GM15510 (cell line): ENCODE data around the gene RNF26.
A peak's percentile ranks its signal among the peaks of the same experiment; 100 is the strongest.

ENCODE experiments used
- POLR2A ChIP-seq: IDR thresholded peaks from 3 replicates; pipeline ENCODE4 v1.6.1; 2011; ENCODE audit warnings: borderline replicate concordance; ENCODE audit not compliant: insufficient read length; ENCODE audit errors: extremely low read depth

Gene RNF26

DNA sequence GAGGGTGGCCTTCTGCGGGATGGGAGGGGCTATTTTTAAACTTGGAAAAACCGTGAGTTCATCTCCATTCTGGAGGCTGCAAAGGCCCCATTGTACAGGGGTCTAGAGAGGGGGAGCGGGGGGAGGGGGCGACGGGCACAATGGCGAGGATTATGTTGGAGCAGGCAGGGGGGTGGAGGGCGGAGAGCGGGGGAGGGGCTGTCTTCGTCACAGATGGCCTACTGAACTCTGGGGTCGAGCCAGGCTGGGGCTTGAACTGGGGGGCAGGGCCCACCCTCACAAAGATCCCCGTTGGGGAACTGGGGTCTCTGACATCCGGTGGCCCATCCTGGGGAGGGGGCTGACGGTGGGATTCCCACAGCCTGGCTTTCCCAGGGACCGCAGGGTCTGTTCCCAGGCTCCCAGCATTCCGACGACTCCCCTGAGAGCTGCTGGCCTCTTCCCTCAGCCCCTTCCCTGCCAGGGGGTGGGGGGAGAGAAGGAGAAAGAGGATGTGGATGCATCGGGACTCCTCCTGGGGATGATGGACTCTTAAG lies 14.0 kb upstream of the RNF26 start:
- TF ChIP-seq POLR2A: no peak

DNA sequence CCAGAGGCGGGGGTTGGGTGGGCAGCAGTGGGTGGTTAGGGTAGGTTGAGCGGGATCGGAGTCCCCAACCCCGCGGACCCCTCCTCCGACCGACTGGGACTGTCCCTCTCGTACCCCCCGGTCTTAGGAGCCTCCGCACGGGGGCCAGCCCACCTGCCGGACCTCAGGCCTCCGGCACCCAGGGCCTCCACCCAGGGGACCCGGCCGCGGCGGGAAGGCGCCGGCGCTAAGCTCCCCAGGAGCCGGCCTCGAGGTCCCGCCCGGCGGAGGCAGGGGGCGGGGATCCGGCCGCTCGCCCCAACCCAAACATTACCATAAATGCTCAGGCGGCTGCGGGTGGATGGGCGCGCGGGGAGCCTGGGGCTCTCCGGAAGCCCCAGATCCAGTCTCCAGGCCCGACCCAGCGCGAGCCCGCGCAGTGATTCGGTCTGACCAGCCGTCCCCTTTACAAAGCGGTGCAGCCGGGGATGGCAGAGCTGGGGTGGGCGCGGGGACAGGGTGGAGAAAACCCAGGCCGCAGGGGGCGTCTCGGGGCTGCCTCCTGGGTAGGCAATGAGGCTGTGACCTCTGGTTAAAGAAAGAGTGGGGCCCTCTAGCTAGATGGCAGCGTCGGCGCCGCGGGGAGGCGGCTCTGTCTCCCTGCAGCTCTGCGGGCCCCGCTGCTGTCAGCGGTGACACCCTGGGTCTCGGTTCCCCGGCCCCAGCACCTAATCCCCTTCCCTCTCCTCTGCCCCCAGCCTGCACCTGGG lies 13.4 kb upstream of the RNF26 start:
- peak; percentile 68 for TF ChIP-seq POLR2A

DNA sequence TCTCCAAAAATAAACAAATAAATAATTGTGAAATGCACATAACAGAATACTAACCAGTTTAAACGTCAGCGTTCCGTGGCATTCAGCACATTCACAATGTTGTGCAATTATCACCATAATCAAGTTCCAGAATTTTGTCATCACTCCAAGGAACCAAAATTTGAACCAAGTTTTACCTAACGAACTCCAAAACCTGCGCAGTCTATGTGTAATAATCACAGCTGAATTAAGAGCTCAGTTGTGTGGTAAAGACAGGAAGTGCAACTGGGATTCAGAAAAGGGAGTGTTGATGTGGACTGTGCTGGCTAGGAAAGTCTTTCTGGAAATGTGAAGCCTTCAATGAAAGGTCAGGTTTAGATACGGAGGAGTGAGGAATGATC lies 12.0 kb upstream of the RNF26 start:
- no peak for TF ChIP-seq POLR2A

DNA sequence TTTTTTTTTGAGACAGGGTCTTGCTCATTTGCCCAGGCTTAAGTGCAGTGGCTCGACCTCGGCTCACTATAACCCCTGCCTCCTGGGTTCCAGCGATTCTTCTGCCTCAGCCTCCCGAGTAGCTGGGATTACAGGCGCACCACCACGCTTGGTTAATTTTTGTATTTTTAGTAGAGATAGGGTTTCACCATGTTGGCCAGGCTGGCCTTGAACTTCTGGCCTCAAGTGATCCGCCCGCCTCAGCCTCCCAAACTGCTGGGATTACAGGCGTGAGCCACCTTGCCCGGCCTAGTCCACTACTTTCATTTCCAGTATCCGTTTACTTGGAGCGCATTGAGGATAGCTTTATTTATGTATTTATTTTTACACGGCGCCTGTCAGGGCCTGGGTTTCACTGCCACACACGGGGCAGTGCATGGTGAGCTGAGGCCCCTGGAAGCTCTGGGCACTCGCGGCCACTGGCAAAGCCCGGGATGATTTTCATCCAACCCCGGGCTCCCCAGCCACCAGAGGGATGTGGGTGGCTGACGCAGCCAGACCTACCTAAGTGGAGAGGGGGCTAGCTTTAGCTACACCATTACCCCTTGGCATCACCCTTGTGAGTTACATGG lies 11.3 kb upstream of the RNF26 start:
- no peak for TF ChIP-seq POLR2A

DNA sequence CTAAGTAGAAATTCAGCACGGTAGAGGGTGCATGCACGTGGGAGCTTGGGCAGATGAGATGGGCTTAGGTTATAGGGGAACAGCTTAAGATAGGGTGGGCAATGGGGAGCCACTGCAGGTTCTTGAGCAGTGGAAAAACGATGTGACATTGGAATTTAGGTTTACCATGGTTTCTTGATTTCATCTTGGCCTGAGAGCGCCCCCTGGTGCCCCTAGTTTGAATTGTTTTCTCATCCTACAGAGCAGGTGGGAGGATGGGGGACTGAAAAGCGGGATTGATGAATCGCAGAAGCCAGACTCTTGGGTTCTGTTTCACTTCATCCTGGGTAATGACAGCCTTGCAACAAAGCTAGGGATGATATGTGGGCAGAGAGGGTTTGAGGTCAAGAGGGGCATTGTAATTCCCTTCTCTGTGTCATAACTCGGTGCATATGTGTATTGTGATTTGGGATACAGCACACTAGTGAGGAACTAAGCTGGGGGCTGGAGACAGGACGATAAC lies 10.7 kb upstream of the RNF26 start:
- no peak for TF ChIP-seq POLR2A

DNA sequence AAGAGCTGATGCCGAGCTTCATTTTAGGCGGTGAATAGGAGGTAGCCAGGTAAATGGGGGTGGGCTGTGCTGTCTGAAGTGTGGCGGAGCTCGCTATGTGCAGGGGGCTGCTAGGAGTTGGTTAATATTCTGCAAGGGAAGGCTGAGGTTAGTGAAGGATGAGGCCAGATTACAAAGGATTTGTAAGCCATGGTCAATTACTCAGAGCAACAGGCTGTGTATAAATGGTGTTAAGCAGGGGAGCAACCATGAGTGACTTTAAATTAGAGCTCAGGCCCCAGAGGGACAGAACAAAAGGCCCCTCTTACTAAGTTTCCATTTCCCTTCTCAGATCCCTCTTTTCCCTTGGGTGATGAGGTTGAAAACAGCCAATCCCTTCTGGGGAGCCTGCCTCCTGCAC lies 10.1 kb upstream of the RNF26 start:
- TF ChIP-seq POLR2A: no peak

DNA sequence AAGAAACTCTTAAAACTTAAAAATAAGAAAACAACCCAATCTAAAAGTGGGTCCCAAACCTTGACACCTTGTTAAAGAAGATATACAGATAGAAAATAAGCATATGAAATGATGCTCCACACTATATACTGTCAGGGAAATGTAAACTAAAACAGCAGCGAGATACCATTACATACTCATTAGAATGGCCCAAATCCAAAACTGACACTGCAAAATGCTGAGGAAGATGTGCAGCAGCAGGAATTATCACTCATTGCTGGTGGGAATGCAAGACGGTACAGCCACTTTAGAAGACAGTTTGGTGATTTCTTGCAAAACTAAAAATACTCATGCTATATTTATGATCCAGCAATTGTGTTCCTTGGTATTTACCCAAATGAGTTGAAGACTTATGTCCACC lies 5.0 kb upstream of the RNF26 start:
- TF ChIP-seq POLR2A: no peak

DNA sequence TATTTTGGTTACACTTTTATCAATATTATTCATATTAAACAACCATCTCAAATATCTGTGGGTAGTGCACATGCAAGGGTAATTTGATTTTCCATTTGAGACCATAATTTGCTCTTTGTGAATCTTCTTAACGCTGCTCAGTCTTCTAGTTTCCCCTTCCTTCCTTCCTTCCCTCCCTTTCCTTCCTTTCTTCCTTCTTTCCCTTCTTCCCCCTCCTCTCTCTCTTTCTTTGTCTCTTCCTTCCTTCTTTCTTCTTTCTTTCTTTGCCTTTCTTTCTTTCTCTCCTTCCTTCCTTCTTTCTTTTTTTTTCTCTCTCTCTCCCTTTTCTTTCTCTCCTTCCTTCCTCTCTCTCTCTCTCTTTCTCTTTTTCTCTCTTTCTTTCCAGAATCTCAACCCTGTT lies 4.1 kb upstream of the RNF26 start:
- TF ChIP-seq POLR2A: no peak

DNA sequence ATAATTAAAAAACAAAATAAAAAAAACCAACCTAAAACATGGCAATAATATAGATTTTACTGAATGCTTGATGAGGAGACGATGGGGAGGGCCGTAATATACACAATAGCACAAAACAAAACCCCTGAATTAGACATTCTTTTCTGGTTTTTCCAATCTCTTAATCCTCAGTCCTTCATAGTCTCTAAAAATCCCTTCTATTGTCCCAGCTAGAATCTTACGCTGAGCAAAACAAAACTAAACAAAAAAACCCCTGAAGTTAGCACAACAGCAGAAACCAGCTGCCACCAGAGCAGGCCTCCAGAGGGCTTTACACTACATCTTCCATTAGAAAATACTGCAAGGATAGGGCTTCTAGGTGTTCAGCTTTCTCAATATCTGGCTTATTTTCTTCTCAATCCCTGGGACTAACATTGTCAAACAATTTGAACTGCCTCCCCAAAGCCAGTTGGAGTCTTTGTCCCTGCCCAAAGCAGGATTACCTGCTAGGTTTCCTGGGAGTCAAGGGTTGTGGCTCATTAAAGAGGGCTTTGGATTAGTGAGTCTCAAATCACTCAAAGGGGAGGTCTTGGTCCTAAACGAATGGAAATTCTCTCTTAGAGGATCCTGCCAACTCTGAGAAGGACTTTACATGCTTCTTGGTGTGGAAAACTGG lies 2.1 kb upstream of the RNF26 start:
- no peak for TF ChIP-seq POLR2A

DNA sequence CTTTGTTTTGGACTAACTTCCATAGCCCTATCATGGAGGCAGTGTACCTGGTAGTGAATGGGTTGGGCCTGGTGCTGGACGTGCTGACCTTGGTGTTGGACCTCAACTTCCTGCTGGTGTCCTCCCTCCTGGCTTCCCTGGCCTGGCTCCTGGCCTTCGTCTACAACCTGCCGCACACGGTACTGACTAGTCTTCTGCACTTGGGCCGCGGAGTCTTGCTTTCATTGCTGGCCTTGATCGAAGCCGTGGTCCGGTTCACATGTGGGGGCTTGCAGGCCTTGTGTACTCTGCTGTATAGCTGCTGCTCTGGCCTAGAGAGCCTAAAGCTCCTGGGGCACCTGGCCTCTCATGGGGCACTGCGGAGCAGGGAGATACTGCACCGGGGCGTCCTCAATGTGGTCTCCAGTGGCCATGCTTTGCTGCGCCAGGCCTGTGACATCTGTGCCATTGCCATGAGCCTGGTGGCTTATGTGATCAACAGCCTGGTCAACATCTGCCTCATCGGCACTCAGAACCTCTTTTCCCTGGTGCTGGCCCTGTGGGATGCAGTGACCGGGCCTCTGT lies 846 bp downstream of the RNF26 start:
- TF ChIP-seq POLR2A: no peak

DNA sequence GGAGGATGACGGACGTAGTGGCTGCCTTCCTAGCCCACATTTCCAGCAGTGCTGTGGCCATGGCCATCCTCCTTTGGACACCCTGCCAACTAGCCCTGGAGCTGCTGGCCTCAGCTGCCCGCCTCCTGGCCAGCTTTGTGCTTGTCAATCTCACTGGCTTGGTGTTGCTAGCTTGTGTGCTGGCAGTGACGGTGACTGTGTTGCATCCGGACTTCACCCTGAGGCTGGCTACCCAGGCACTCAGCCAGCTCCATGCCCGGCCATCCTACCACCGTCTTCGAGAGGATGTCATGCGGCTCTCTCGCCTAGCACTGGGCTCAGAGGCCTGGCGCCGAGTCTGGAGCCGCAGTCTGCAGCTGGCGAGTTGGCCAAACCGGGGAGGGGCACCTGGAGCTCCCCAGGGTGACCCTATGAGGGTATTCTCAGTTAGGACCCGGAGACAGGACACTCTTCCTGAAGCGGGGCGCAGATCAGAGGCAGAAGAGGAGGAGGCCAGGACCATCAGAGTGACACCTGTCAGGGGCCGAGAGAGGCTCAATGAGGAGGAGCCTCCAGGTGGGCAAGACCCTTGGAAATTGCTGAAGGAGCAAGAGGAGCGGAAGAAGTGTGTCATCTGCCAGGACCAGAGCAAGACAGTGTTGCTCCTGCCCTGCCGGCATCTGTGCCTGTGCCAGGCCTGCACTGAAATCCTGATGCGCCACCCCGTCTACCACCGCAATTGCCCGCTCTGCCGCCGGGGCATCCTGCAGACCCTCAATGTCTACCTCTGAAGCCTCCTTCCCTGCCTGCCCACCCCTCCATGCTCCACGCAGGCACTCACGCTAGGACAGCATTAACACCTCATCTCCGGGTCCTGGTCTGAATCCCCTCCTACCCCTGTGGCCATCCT lies 1.6 kb downstream of the RNF26 start:
- TF ChIP-seq POLR2A: no peak

DNA sequence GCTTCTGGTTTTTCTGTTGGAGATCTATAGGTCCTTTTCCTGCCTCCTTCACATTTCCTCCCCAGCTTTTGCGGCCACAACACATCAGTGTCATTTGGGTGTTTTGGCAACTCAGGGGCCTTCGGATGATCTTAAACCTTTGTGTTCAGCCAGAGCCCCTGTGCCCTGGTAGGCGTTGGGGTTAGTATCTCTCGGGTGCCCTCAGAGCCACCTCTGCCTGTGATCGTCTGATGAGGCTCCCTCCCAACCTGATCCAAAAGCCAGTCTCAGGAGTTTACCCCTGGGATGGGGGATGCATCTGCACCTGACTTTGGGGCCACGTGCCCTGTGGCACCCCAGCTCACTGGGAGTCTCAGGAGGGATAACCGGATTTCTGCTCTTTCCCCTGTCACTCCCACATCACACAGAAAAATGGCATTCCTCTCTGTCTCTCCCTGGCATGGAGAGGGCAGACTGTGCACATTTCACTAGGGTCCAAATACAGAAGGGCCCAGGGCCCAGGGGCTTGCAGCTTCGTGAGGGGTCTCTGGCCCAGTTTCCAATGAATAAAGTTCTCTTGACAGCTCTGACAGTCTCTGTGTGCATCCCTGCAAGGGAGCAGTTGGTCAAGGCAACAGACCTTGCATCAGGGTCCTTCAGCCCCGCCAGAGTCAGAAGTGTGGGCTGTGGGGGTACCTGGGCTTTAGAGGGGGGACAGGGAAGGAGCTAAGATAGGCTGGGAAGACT lies 2.6 kb downstream of the RNF26 start:
- no peak for TF ChIP-seq POLR2A

DNA sequence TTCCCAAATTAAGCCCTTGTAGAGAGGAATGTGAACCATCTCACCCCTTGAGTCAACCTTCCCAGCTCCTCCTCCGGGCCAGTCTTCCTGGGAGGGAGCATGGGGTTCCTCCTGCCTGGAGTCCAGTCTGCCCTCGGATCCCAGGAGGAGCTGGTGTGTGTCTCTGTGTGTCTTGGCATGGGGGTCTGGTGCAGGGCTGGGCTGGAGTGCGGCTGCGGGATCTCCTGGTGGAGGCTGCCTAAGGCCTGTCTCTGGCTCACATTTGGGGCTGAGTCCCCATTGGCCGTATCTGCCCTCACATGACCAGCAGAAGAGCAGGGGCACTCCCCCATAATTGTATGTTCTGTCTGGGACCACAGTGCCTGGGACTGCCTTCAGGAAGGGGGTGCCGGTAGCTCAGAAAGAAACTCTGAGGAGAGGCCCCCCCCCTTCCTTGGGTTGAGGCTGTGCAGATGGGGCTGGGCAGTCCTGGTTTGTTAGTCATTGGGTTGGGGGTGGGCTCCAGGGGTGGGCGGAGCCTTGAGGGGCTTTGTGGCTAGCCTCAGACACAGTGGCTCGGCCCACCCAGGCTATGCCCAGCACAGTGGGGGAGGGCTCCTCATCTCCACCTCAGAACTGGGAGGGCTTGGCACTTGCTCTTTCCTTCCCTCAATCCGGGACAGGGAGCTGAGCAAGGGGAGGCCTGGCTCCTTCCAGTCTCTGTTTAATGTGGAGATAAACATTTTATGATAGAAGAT lies 3.4 kb downstream of the RNF26 start:
- no peak for TF ChIP-seq POLR2A

DNA sequence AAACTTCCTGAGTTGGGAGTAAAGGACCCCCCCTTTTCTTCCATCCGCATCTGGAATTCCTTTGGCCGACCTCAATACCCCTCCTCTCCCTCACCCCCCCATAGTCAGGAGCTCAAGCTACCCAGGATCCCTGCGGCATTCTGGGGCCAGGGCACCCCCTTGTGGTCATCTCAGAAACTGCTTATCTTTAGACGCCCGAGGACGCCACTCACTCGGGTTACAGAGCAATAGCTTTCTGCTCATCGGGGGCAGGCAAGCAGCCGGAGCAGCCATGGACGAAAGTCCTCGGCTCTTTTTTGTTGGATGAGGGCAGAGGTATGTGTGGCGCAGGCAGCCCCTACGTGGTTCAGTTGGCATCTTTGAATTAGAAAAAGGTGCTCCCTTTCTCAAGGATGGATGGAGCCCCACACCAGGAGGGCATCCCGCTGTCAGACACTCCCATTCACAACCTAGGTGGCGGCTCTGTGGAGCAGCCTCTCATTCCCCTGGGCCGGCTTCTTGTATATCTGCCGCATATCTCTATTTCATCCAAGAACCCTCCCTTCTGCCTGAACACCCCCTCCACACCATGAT lies 4.1 kb downstream of the RNF26 start:
- no peak for TF ChIP-seq POLR2A
